HG03354 (cell line): Measurements from ENCODE around the gene IL23A.
A peak's percentile ranks its signal among the peaks of the same experiment; 100 is the strongest.

ENCODE experiments used
- ATAC-seq: cut with Tn5 transposase; IDR thresholded peaks from one replicate; pipeline ENCODE4 v1.9.1; 2021; ENCODE audit warnings: mild to moderate bottlenecking; ENCODE audit not compliant: unreplicated experiment, poor library complexity, severe bottlenecking

The IL23A gene

GRCh38 chr12:56358836-56359532 is 20.3 kb downstream of the IL23A start:
- ATAC-seq: no peak

- peak; percentile 96 for ATAC-seq
Observed at GRCh38 chr12:56359851-56360767, 21.4 kb downstream of the IL23A start, which contains the start of gene STAT2. TSS of gene STAT2 (minus strand) at chr12:56360107. CDS start at chr12:56356571, 3,536 bp downstream.

DNA sequence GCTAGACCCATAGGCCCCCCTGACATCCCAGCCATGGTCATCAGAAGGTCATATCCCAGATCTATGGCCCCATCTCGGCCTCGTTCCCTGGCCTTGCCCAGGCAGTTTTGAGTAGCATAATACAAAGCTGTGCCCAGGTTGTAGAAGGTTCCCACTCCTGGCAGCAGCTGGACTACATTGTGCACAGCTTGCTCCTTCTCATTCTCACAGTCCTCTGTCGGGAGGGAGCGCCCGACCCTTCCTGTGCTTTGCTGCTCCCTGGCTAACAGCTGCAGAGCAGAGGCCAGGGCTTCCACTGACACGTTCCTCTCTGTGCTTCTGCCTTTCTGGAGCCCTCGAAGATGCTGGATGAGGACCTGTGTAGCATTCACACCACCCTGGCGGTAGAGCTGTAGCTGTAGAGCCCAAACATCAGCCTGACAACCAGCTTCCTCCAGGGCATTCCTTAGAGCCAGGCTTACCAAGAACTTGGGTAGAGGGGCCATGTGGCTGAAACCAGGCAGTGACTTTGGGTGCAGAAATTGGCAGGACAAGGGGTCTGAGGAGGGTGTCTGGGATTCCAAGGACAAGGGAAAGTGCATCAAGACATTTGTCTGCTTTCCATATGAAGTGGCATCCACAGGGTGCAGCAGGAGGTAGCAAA is 22.9 kb downstream of the IL23A start:
- no peak for ATAC-seq

DNA sequence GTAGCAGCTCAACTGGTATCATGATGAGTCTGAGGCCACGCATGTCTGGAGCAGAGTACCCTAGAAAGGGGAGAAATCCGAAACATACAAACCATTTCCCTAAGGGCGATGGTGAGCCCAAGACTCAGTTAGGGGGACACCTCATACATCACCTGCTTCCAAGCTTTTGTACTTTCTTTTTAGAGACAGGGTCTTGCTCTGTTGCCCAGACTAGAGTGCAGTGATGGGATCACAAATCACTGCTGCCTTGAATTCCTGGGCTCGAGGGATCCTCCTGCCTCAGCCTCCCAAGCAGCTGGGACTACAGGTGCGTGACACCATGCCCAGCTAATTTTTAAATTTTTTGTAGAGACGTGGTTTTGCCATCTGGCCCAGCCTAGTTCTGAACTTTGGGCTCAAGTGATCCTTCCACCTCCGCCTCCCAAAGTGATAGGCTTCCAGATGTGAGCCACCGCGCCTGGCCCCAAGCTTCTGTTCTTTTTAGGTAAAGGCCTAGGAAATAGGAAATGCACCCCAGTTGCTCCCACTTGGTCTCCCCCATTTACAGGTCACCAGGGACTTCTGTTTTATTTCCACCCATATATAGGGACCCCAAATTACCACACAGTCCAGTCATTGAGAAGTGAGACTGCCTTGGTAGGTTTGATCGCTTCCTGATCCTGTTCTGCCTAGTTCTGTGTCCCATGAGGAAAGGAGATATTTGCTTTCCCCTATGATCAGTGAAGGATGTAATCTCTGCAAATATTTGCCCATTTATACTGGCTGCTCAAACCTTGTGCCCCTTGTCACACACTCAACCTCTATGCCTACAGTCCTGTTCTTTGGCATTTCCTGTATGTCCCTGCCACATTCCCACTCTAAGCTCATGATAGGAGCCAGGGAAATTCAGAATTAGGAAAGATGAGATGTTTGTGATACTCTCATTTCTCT is 23.7 kb downstream of the IL23A start, which contains the start of gene APOF:
APOF (minus strand) TSS at position 728 of the 930 bp plus-strand sequence; CDS start at position 616, 112 bp downstream.
- no peak for ATAC-seq

GRCh38 chr12:56366948-56367347 is 28.3 kb downstream of the IL23A start:
- no peak for ATAC-seq

GRCh38 chr12:56373515-56373914 is 34.8 kb downstream of the IL23A start:
- no peak for ATAC-seq

DNA sequence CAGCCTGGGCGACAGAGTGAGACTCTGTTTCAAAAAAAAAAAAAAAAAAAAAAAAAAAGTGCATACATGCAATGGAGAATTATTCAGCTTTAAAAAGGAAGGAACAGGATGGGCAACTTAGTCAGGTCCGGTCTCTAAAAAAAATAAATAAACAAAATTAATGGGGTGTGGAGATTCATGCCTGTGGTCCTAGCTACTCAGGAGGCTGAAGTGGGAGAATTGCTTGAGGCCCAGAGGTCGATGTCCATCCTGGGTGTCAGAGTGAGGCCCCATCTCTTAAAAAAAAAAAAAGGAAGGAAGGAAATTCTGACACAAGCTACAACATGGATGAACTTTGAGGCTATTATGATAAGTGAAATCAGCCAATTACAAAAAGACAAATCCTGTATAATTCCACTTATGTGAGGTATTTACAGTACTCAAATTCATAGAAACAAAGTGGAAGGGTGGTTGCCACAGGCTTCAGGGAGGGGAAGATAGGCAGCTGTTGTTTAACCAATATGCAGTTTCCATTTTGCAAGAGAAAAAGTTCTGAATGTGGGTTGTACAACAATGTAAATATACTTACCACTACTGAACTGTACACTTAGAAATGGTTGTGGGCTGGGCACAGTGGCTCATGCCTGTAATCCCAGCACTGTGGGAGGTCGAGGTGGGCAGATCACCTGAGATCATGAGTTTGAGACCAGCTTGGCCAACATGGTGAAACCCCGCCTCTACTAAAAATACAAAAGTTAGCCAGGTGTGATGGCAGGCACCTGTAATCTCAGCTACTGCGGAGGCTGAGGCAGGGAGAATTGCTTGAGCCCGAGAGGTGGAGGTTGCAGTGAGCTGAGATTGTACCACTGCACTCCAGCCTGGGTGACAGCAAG is 36.3 kb downstream of the IL23A start:
- peak; percentile 38 for ATAC-seq

DNA sequence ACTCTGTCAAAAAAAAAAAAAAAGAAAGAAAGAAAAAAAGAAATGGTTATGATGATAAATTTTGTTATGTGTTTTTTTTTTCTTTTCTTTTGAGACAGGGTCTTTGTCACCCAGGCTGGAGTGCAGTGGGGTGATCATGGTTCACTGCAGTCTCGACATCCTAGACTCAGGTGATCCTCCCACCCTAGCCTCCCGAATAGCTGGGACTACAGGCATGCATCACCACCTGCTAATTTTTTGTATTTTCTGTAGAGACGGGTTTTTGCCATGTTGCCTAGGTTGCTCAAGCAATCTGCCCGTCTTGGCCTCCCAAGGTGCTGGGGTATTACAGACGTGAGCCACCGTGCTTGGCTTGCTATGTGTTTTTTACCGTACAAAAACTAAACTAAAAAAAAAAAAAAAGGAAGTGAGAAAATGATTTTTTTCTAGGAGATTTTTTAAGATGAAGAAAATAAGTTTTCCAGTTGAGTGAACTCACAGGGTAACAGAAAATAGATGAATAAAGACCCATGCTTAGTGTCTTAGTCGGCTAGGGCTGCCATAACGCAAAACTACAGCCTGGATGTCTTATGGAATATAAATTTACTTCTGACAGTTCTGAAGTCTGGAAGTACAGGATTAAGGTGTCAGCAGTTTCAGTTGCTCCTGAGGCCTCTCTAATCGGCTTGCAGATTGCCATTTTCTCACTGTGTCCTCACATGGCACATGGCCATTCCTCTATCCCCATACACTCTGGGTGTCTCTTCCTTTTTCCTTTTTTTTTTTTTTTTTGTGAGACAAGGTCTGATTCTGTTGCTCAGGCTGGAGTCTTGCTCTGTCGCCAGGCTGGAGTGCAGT is 37.1 kb downstream of the IL23A start:
- peak; percentile 78 for ATAC-seq

- no peak for ATAC-seq
Observed at GRCh38 chr12:56377310-56377988, 38.8 kb downstream of the IL23A start.

DNA sequence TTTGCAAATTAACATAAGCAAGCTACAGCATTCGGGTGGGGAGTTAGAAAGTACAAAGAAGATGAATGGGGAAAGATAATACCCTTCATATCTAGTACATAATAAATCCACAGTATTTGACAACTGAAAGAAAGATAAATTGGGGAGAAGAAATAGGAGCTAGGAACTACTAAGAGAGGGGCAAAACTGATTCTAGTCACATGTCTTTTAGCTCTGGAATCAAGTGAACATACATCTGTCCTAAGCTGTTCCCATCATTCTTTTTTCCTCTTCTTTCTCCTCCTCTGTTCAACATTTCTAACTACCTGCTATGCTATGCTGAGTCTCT is 39.3 kb downstream of the IL23A start:
- ATAC-seq: no peak

GRCh38 chr12:56382611-56383010 is 43.9 kb downstream of the IL23A start:
- no peak for ATAC-seq

GRCh38 chr12:56385873-56386272 is 47.2 kb downstream of the IL23A start:
- ATAC-seq: no peak

- no peak for ATAC-seq
Observed at GRCh38 chr12:56387152-56387736, 48.6 kb downstream of the IL23A start.

DNA sequence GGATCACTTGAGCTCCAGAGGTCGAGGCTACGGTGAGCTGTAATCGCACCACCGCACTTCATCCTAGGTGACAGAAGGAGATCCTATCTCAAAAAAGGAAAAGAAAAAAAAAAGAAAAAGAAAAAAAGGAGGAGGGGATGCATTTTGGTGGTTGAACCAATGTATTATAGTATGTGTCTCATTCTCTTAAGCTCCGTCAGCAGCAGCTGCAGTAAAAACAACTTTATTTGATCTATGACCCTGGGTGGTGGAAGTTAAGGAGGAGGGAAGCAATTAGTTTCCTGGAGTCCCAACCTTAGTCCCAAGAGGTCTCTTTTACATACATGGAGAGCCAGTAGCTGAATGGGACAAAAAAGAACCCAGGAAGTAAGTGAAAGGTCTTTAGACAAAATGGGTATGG is 50.7 kb downstream of the IL23A start:
- no peak for ATAC-seq
